ENCODE results near the gene WASF1. TPM values are rescaled to one million over a fixed set of nuclear protein-coding genes. Genes with fewer than 3 reads are reported as not detected.
A peak's percentile ranks its signal among the peaks of the same experiment; 100 is the strongest.

Gene WASF1
- total RNA-seq, 3 donors from 2014 or later (not counting 1 experiment from before 2014, with no cell fraction given) = 0.25 to 0.90 (median 0.45) TPM

DNA sequence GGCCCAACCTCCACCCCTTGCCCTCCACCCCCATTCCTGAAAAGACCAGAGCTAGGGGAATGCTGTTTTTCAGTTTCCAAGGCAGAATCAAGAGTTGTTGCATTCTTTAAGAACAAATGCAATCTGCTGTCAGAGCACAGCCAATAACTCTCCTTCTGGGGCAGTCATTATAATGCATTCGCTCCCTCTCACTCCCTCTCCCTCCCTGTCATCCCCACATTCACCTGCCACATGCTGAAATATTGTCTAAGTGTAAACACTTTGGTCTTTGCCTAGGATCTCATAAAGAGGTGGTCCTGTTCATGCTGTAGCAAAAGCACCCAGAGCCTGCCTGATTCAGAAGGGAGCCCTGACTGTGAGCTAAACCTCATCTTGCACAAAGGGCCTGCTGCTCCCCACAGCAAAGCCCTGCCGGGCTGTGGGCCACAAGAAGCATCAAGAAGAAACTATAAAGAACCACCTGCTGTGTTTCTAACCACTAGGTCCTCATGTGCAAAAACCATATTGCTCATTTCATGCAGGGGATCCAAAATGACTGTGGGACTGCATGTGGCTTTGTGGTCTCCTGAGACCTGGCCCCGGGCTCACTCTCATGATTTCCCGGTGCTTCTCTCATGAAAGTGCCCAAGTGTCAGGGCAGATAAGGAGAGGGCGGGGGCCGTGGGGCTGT is 115.7 kb downstream of the WASF1 start:
- intact Hi-C loops (cut with micrococcal nuclease) = no loop called here
- Histone ChIP-seq H3K9me3 (ENCODE audit: control insufficient read depth, insufficient read depth, low read length) (no peaks in the 10 kb centered on the region), H3K36me3 (ENCODE audit: control insufficient read depth, insufficient read depth, low read length) (no peaks in the 10 kb centered on the region), H3K4me3 (ENCODE audit: low read length) (no peak overlapping the region), H3K4me1 (ENCODE audit: control insufficient read depth, insufficient read depth, low read length) (peaks cover 9% of the 10 kb centered on the region), H3K27ac (ENCODE audit: low read length) (no peak overlapping the region), H3K27me3 (ENCODE audit: control insufficient read depth, insufficient read depth, low read length) (no peaks in the 10 kb centered on the region)
- Mint-ChIP-seq H3K4me1 (no peaks in the 10 kb centered on the region), H3K36me3 (no peaks in the 10 kb centered on the region), H3K4me3 (no peak overlapping the region), H3K9me3 (no peaks in the 10 kb centered on the region), H3K27ac (no peak overlapping the region), H3K27me3 (ENCODE audit: low read depth in 2 of 2) (peaks cover 31 to 41% of the 10 kb centered on the region in 2 donors)
- ATAC-seq (peak in 1 of 3 donors; percentile 47), DNase-seq (peak in 1 of 2 donors; percentile 27)
- TF ChIP-seq, protein P1, sequence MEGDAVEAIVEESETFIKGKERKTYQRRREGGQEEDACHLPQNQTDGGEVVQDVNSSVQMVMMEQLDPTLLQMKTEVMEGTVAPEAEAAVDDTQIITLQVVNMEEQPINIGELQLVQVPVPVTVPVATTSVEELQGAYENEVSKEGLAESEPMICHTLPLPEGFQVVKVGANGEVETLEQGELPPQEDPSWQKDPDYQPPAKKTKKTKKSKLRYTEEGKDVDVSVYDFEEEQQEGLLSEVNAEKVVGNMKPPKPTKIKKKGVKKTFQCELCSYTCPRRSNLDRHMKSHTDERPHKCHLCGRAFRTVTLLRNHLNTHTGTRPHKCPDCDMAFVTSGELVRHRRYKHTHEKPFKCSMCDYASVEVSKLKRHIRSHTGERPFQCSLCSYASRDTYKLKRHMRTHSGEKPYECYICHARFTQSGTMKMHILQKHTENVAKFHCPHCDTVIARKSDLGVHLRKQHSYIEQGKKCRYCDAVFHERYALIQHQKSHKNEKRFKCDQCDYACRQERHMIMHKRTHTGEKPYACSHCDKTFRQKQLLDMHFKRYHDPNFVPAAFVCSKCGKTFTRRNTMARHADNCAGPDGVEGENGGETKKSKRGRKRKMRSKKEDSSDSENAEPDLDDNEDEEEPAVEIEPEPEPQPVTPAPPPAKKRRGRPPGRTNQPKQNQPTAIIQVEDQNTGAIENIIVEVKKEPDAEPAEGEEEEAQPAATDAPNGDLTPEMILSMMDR (IDR thresholded peaks at IDR 0.05) = no peak
- WGBS (ENCODE audit: insufficient coverage) = 17% methylated on average over 6 of the region's 6 CpGs

DNA sequence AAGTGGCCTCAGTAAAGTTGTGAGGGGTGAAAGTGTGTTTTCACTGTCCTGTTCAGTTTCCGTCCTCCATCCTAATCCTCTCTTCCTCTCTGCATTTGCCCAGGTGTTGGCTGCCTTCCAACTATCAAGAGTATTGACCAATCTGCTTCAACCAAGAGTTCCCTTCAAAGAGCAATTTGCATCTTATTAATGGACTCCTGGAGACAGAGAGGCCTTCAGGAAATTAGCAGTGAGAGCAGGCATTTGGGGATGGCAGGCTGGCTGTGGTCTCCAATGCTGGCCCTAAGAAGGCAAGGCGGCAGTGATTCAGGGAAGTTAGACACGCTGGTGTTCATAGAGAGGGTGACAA is 124.1 kb downstream of the WASF1 start:
- no peaks in the 10 kb centered on the region for H3K36me3 Mint-ChIP-seq
- peaks cover 25 to 43% of the 10 kb centered on the region in 2 donors for H3K27me3 Mint-ChIP-seq (ENCODE audit: low read depth in 2 of 2)
- ATAC-seq (no peak), DNase-seq (no peak)
- peaks cover 7 to 9% of the 10 kb centered on the region in 2 donors for H3K4me1 Mint-ChIP-seq
- H3K4me3 Mint-ChIP-seq = no peak overlapping the region
- H3K4me1 ChIP-seq (ENCODE audit: control insufficient read depth, insufficient read depth, low read length) = peaks cover 1% of the 10 kb centered on the region
- H3K36me3 ChIP-seq (ENCODE audit: control insufficient read depth, insufficient read depth, low read length) = no peaks in the 10 kb centered on the region
- H3K27ac ChIP-seq (ENCODE audit: low read length) = no peak overlapping the region
- H3K9me3 Mint-ChIP-seq = no peaks in the 10 kb centered on the region
- intact Hi-C loops (cut with micrococcal nuclease) = no loop called here
- TF ChIP-seq, protein P1 (IDR thresholded peaks at IDR 0.05) = no peak
- H3K4me3 ChIP-seq (ENCODE audit: low read length) = no peak overlapping the region
- H3K27me3 ChIP-seq (ENCODE audit: control insufficient read depth, insufficient read depth, low read length) = peaks cover 3% of the 10 kb centered on the region
- H3K27ac Mint-ChIP-seq = no peak overlapping the region
- no peaks in the 10 kb centered on the region for H3K9me3 ChIP-seq (ENCODE audit: control insufficient read depth, insufficient read depth, low read length)
- WGBS (ENCODE audit: insufficient coverage) = 93% methylated on average over 3 of the region's 3 CpGs

DNA sequence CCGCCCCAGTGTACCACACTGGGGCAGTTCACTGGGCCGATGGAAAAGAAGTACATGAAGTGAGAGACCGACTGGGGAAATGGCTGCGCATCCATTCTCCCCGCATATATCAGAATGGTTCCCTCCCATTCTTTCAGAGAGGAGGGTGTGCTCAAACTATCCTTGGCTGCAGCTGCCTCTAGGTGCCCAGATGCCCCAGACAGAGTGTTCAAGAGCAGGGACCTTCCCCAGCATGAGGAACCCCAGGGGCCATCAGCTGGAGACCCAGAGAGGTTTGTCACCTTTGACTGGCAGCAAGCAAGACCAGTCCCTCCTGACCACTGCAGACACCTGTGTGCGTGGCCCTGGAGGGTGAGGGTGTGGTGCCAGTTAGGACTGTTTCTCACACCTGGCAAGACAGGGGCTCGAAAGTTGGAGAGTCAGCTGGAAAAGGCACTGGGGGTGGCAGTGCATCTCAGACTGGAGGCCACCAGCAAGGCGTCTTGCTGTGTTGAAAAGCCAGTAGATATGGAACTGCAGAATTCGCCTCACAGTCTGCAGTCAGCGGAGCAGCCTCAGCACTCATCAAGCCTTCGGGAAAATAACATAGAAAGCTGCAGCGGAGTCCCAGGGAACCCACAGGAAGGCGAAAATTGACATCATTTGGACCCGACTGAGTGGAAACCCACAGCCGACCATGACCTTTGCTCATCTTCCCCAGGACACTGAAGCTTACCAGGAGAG is 124.6 kb downstream of the WASF1 start:
- Mint-ChIP-seq H3K4me3 (no peak overlapping the region), H3K27ac (no peak overlapping the region), H3K4me1 (peaks cover 13 to 14% of the 10 kb centered on the region in 2 donors), H3K36me3 (no peaks in the 10 kb centered on the region), H3K9me3 (no peaks in the 10 kb centered on the region), H3K27me3 (ENCODE audit: low read depth in 2 of 2) (peaks cover 20 to 37% of the 10 kb centered on the region in 2 donors)
- ATAC-seq (no peak), DNase-seq (no peak)
- Histone ChIP-seq H3K4me1 (ENCODE audit: control insufficient read depth, insufficient read depth, low read length) (peaks cover 7% of the 10 kb centered on the region), H3K4me3 (ENCODE audit: low read length) (no peak overlapping the region), H3K27me3 (ENCODE audit: control insufficient read depth, insufficient read depth, low read length) (peaks cover 3% of the 10 kb centered on the region), H3K27ac (ENCODE audit: low read length) (no peak overlapping the region), H3K9me3 (ENCODE audit: control insufficient read depth, insufficient read depth, low read length) (no peaks in the 10 kb centered on the region), H3K36me3 (ENCODE audit: control insufficient read depth, insufficient read depth, low read length) (no peaks in the 10 kb centered on the region)
- TF ChIP-seq, protein P1 (IDR thresholded peaks at IDR 0.05) = no peak
- intact Hi-C loops (cut with micrococcal nuclease) = no loop called here
- WGBS (ENCODE audit: insufficient coverage) = 89% methylated on average over 15 of the region's 15 CpGs
